GDM1 (cell line): ENCODE measurements around the gene VSIG2.

Experiments used
- DNase-seq: peaks from one replicate; lab custom pipeline; 2025; lab: John Stamatoyannopoulos, UW

VSIG2 gene

GRCh38 chr11:124722176-124722575, 29.9 kb downstream of the VSIG2 start:
- no peak for DNase-seq

GRCh38 chr11:124719534-124719933, 32.5 kb downstream of the VSIG2 start:
- no peak for DNase-seq

GRCh38 chr11:124718801-124719200, 33.3 kb downstream of the VSIG2 start:
- no peak for DNase-seq

GRCh38 chr11:124717786-124718651, 34.0 kb downstream of the VSIG2 start:
- no peak for DNase-seq

GRCh38 chr11:124717421-124717785, 34.7 kb downstream of the VSIG2 start:
- no peak for DNase-seq

- peak; percentile 63 for DNase-seq
Observed at GRCh38 chr11:124716591-124716990, 35.5 kb downstream of the VSIG2 start.

GRCh38 chr11:124712392-124712791, 39.7 kb downstream of the VSIG2 start:
- DNase-seq, result no peak

- no peak for DNase-seq
Observed at GRCh38 chr11:124707829-124708228, 44.2 kb downstream of the VSIG2 start.

GRCh38 chr11:124700028-124700427, 52.0 kb downstream of the VSIG2 start:
- no peak for DNase-seq

- no peak for DNase-seq
Observed at GRCh38 chr11:124699547-124699946, 52.5 kb downstream of the VSIG2 start.
